ENCODE measurements around the gene SKAP1. TPM values are rescaled to one million over a fixed set of nuclear protein-coding genes. Genes with fewer than 3 reads are reported as not detected.

SKAP1 gene
- total and polyA plus RNA-seq, 2 donors (not counting 1 experiment from before 2014, with no cell fraction given): not detected

- Histone ChIP-seq H3K4me3 (replicated peaks in 1 of 4; ENCODE audit: control extremely low read depth in 1 of 4, insufficient read depth in 1 of 4, low read depth in 3 of 4, low read length in 4 of 4) (no peak overlapping the region), H3K27ac (ENCODE audit: insufficient read depth, low read length) (peak overlapping the region; percentile 13), H3K27me3 (ENCODE audit: control insufficient read depth, insufficient read depth, low read length) (no peaks in the 10 kb centered on the region), H3K79me2 (ENCODE audit: control insufficient read depth, insufficient read depth, low read length) (no peaks in the 10 kb centered on the region), H4K20me1 (ENCODE audit: control insufficient read depth, extremely low read depth, insufficient read depth, low read length) (no peaks in the 10 kb centered on the region), H3K9ac (ENCODE audit: insufficient read depth, low read length) (no peak overlapping the region), H3K4me1 (ENCODE audit: control insufficient read depth, extremely low read depth, insufficient read depth, low read length) (peaks cover 17% of the 10 kb centered on the region), H3K36me3 (ENCODE audit: control insufficient read depth, insufficient read depth, low read length) (no peaks in the 10 kb centered on the region), H3K9me3 (ENCODE audit: control insufficient read depth, insufficient read depth, low read depth, low read length) (no peaks in the 10 kb centered on the region), H2AFZ (ENCODE audit: low read length) (no peak overlapping the region), H3K4me2 (ENCODE audit: extremely low read depth, insufficient read depth, low read length) (peak overlapping the region; percentile 69)
- peak; percentile 66 to 82 for DNase-seq (ENCODE audit: low read depth in 2 of 2)
- TF ChIP-seq CTCF (conservative IDR thresholded peaks at IDR 0.05 in 1 of 2, IDR thresholded peaks at IDR 0.05 in 1 of 2; ENCODE audit: low read depth in 1 of 2, low read length in 2 of 2): no peak
- TF ChIP-seq EZH2 (IDR thresholded peaks at IDR 0.05; ENCODE audit: low read length, missing control alignments): no peak
Observed at GRCh38 chr17:48241131-48241591, 188.9 kb downstream of the SKAP1 start.

- Histone ChIP-seq H3K9ac (ENCODE audit: insufficient read depth, low read length) (no peak overlapping the region), H3K27ac (ENCODE audit: insufficient read depth, low read length) (peak overlapping the region; percentile 13), H3K27me3 (ENCODE audit: control insufficient read depth, insufficient read depth, low read length) (no peaks in the 10 kb centered on the region), H3K4me3 (replicated peaks in 1 of 4; ENCODE audit: control extremely low read depth in 1 of 4, insufficient read depth in 1 of 4, low read depth in 3 of 4, low read length in 4 of 4) (no peak overlapping the region), H3K4me2 (ENCODE audit: extremely low read depth, insufficient read depth, low read length) (peak overlapping the region; percentile 69), H3K79me2 (ENCODE audit: control insufficient read depth, insufficient read depth, low read length) (no peaks in the 10 kb centered on the region), H3K36me3 (ENCODE audit: control insufficient read depth, insufficient read depth, low read length) (no peaks in the 10 kb centered on the region), H2AFZ (ENCODE audit: low read length) (no peak overlapping the region), H3K4me1 (ENCODE audit: control insufficient read depth, extremely low read depth, insufficient read depth, low read length) (peaks cover 17% of the 10 kb centered on the region), H4K20me1 (ENCODE audit: control insufficient read depth, extremely low read depth, insufficient read depth, low read length) (no peaks in the 10 kb centered on the region), H3K9me3 (ENCODE audit: control insufficient read depth, insufficient read depth, low read depth, low read length) (no peaks in the 10 kb centered on the region)
- DNase-seq (ENCODE audit: low read depth in 2 of 2): peak in 1 of 2 donors; percentile 62
- TF ChIP-seq CTCF (conservative IDR thresholded peaks at IDR 0.05 in 1 of 2, IDR thresholded peaks at IDR 0.05 in 1 of 2; ENCODE audit: low read depth in 1 of 2, low read length in 2 of 2) (no peak), EZH2 (IDR thresholded peaks at IDR 0.05; ENCODE audit: low read length, missing control alignments) (no peak)
Observed at GRCh38 chr17:48240562-48241130, 189.4 kb downstream of the SKAP1 start.

- no peaks in the 10 kb centered on the region for H3K27me3 ChIP-seq (ENCODE audit: control insufficient read depth, insufficient read depth, low read length)
- no peak overlapping the region for H3K9ac ChIP-seq (ENCODE audit: insufficient read depth, low read length)
- H3K27ac ChIP-seq (ENCODE audit: insufficient read depth, low read length): no peak overlapping the region
- no peaks in the 10 kb centered on the region for H4K20me1 ChIP-seq (ENCODE audit: control insufficient read depth, extremely low read depth, insufficient read depth, low read length)
- H3K4me2 ChIP-seq (ENCODE audit: extremely low read depth, insufficient read depth, low read length): no peak overlapping the region
- no peak for DNase-seq (ENCODE audit: low read depth in 2 of 2)
- H3K36me3 ChIP-seq (ENCODE audit: control insufficient read depth, insufficient read depth, low read length): no peaks in the 10 kb centered on the region
- no peaks in the 10 kb centered on the region for H3K9me3 ChIP-seq (ENCODE audit: control insufficient read depth, insufficient read depth, low read depth, low read length)
- no peaks in the 10 kb centered on the region for H3K79me2 ChIP-seq (ENCODE audit: control insufficient read depth, insufficient read depth, low read length)
- TF ChIP-seq EZH2 (IDR thresholded peaks at IDR 0.05; ENCODE audit: low read length, missing control alignments): no peak
- no peak for TF ChIP-seq CTCF (conservative IDR thresholded peaks at IDR 0.05 in 1 of 2, IDR thresholded peaks at IDR 0.05 in 1 of 2; ENCODE audit: low read depth in 1 of 2, low read length in 2 of 2)
- peaks cover 17% of the 10 kb centered on the region for H3K4me1 ChIP-seq (ENCODE audit: control insufficient read depth, extremely low read depth, insufficient read depth, low read length)
- no peak overlapping the region for H2AFZ ChIP-seq (ENCODE audit: low read length)
- H3K4me3 ChIP-seq (replicated peaks in 1 of 4; ENCODE audit: control extremely low read depth in 1 of 4, insufficient read depth in 1 of 4, low read depth in 3 of 4, low read length in 4 of 4): no peak overlapping the region
Observed at GRCh38 chr17:48240122-48240521, 189.9 kb downstream of the SKAP1 start.
